Stimulated activated CD8-positive, alpha-beta memory T cell treated with anti-CD3 and anti-CD28 coated beads, Interleukin-12 subunit alpha, Interleukin-12 subunit beta, amount 100 ng/mL, for 4 hours (primary cell): Measurements from ENCODE around the gene MRPS5.
"Not testable (repeated sequence)": the region's sequence is repeated elsewhere in the genome, so short reads cannot be mapped to it uniquely, and the experiment has no call there.

ENCODE experiments used
- DNase-seq: peaks from one replicate; pipeline ENCODE4 v3.0.0-alpha.2; 2020; ENCODE audit warnings: low read depth

Gene MRPS5

DNA sequence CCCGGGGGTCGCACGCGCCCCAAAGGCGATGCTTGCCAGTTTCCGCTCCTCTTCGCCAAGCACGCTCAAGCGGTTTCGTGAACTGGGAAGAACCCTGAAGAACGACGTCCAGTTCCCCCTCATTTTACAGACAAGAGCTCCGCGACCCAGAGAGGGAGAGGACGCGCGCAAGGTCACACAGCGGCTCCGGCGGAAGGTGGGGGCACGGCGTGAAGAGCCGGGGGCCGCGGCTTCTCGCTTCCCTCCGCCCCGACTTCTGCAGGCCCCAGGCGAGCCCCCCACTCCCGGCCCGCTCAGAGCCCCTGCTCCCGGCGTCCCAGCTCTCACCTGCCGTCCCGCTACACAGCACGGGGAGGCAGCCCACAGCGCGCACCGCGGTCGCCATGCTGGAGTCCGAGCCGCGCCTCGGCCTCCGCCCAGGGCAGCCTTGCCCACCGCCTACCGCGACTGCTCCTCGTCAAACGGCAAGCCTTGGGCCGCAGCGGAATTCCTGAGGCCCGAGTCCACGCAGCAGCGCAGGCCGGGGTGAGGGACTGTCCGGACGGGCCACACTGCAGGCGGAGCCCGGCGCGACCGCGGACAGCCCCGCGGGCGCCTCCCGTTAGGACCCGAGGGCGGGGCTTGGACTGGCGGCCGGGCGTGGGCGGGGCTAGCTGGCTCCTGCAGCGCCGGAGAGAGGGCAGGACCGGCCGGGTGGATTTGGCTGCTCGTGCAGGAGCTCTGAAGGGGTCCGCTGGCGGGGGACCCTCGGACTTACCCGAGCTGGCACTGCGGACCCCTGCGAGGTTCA, at the start of gene MRPS5:
Gene MRPS5 (minus strand): TSS at position 402 of the 790 bp plus-strand sequence. CDS start 17 bp downstream, at position 385.
- peak; percentile 78 for DNase-seq

DNA sequence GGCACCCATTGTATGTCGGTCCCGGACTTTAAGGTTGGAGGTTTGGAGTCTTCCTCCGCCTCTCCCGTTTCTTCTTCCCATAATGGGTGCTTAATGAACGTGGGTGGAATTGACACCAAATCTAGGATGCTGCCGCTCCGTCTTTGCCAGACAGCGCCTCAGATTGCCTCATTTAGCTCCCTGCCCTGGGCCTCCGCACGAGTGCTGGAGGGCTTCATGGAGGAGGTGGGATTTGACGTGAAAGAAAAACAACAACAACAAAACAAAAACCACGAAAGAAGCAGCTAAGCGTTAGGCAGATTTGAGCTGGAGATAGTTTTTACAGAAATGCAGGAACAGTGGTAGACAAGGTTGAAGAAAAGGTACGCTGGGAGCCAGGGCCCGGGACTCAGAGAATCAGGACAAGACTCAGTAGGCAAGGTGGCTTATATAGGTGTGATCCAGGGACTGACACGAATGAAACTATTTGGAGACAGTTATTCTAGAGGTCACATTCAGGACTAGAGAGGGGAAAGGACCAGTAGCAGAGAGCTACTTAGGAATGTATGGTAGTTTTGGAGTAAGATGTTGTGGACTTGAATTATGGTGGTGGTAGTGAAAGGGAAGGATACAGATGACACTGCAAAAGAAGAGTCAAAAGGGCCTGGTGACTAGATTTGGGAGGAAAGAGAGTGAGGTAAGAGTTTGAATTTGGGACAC, 44.6 kb upstream of the MRPS5 start:
- DNase-seq = no peak

DNA sequence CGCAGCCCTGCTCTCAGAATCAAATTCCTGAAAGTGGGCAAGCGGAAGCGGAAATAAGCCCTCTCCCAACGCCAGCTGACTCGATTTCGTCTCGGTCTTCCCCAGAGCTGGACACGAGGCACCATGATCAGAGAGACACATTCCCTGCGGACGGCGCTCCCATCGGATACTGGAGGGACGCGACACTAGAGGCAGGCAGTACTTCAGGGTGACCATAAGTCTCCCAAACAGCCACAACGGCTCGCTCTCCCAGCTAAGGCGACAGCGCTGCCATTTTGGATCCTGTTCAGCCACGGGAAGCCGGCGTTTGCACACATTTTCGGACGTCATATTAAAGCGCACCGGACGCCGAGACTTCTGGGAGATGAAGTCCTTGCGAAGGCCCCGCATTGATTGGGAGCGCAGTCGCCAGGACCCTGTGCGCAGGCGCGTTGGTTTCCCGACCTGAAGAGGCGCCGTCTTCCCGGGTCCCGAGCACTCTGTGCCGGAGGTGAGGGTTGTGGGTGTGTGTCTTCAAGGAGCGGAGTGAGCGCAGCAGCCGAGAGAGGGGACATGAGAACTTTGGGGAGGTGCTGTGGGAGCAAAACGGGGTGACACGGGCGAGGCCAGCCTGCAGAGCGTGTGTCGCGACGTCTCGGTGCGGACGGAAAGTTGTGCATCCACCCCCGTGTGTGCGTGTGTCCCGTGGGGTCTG, 43.9 kb upstream of the MRPS5 start, which contains the start of gene ZNF2:
Gene ZNF2 (plus strand): TSS at position 439 of the 694 bp plus-strand sequence. CDS start 10,418 bp downstream, outside the sequence.
- DNase-seq = peak; percentile 95

DNA sequence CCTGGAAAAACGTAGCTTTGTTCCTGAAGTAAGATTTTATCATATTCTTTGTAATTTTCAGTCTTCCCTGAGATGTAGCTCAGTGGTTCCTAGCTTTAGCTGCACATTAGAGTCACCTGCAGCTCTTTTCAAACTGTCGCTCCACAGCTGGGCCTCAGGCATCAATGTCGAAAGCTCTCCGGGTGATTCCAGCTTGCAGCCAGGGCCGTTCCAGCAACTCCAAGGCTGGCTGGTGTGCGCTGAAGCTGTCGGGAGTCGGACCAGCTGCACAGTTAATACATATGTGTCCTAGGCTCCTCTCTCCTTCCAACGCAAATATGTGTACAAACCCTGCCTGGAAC, 43.4 kb upstream of the MRPS5 start:
- no peak for DNase-seq

DNA sequence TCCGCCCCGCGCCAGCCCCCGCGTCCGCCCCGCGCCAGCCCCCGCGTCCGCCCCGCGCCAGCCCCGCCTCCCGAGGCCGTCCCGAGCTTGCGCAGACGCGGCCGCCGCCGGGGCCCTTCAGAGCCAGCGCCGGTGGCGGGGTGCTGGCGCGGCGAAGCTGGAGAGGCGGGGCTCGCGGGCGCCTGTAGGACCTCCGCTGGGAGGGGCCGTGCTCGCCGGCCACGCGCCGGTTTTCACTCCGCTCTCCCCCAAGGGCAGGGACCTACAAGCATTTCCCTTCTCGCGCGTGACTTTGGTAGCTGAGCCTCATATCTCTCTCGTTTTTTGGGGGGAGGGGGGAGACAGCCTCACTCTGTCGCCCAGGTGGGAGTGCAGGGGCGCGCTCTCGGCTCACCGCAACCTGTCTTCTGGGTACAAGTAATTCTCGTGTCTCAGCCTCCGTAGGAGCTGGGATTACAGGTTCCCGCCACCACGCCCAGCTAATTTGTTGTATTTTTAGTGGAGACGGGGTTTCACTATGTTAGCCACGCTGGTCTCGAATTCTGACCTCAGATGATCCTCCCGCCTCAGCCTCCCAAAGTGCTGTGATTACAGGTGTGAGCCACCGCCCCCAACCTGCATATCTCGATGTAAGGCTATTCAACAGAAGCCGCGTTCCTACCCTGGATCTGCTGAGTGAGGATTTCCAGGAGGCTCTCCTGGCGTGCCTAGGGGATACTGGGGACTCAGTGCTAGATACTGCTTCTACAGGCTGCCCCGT, 38.3 kb upstream of the MRPS5 start, which contains the start of gene ZNF514:
Gene ZNF514 (minus strand): TSS at position 159 of the 760 bp plus-strand sequence. CDS start 6,595 bp downstream, outside the sequence.
- DNase-seq = peak; percentile 69

GRCh38 chr2:95158891-95159619, 37.4 kb upstream of the MRPS5 start:
- no peak for DNase-seq

DNA sequence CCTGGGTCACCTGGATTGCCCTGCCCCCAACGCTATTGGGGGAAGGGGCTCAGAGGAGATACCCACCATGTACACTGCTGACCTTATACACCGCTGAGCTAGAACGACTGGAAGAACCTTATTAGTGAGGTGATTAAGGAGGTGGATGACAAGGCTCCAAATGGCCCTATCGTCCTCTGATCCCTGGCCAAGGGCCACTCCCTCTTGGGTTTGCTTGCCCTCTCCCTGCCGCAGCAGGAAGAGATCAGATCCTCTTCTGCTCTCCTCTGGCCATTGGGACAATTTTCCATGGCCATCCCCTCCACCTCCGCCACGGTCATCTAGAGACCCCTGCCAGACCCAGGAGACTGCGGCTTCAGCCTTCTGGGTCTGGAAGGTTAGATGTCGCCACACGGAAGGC, 36.8 kb upstream of the MRPS5 start:
- no peak for DNase-seq

DNA sequence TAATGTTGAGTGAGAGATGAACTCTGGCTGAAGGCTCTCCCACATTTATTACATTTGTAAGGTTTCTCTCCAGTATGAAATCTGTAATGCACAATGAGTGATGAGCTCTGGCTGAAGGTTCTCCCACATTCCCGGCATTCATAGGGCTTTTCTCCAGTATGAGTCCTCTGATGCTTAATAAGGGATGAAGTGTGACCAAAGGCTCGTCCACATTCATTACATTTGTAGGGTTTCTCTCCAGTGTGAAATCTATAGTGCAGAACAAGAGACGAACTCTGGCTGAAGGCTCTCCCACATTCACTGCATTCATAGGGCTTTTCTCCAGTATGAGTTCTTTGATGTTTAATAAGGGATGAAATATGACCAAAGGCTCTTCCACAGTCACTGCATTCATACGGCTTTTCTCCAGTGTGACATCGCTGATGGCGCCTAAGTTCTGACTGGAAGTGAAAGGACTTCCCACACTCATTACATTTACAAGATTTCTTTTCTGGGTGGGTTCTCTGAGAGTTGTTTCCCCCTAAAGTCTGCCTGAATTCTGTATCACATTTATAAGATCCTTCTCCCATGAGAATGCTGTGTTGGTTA, 27.9 kb upstream of the MRPS5 start:
- DNase-seq = no peak

DNA sequence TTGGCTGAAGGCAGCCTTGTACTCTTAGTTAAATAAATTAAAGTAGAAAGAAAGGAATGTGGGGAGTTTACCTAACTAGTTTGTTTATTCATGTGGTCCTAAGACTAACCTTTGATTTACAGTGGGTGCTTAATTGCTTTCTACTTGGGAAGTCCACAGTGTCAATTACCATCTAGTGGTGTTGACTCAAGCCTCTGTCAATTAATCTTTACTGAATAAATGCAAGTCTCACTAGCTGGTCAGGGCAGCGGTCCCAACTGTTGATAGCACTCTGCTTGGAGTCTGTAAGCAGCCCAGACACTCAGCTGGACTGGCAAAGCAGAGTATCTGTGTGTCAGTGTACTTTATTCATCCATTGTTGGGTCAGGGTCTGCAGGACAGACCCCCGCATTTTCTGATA, 22.2 kb upstream of the MRPS5 start:
- DNase-seq = no peak

DNA sequence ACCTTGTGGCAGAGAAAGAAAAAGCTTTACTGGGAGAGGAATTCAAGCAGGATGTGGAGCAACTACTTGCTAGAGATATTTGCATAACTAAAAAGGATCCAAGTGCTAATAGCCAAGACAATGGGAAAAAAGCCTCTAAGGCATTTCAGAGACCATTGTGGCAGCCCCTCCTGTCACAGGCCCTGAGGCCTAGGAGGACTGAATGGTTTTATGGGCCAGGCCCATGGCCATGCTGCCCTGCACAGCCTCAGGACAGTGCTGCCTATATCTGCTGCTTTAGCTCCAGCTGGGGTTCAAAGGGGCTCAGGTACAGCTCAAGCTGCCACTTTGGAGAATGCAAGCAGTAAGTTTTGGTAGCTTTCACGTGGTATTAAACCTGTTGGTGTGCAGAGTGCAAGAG, 17.1 kb upstream of the MRPS5 start:
- no peak for DNase-seq

DNA sequence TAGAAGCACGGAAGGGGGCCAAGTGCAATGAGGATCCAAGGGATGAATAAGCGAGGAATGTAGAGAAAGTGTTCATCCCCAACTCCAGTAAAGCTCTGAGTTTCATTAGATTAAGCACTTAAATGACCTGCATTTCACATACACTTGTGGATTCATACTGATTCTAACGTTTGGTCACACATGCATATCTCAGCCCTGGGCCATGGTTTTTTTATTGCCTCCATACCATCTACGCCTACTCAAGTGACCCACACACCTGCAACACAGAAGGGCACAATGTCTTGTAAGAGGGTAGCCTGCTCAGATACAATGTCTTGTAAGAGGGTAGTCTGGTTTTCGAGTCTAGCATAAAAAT, 566 bp upstream of the MRPS5 start:
- DNase-seq = no peak

DNA sequence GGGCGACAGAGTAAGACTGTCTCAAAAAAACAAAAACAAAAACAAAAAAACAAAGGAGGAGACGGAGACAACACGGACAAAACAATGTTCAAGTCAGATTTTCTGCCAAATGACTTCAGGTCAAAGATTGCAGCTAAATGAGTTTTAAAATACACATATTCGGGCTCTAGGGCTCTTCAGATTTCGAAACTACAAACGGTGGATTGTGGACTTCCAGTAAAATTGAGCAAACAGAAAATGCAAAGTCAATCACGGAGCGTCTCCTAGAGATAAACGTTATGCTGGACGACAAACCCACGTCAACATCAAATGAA, 558 bp downstream of the MRPS5 start:
- no peak for DNase-seq

GRCh38 chr2:95115418-95115817, 6.2 kb downstream of the MRPS5 start:
- DNase-seq = peak; percentile 34

DNA sequence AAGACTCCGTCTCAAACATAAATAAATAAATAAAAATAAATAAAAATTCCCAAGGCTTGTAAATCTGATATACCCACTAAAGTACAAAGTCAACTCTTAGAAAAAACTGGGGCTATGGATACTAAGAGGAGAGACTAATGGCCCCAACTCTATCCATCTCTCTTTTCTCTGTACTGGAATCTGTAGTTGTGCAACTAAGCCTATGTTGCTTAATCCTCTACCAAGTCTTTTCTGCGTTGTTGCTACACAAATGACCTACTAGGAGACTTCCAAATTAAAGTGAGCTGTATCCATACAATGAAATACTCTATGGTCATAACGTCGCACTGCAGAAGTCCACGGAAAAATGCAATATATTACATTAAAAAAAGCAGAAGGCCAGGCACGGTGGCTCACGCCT, 8.1 kb downstream of the MRPS5 start:
- DNase-seq = no peak

DNA sequence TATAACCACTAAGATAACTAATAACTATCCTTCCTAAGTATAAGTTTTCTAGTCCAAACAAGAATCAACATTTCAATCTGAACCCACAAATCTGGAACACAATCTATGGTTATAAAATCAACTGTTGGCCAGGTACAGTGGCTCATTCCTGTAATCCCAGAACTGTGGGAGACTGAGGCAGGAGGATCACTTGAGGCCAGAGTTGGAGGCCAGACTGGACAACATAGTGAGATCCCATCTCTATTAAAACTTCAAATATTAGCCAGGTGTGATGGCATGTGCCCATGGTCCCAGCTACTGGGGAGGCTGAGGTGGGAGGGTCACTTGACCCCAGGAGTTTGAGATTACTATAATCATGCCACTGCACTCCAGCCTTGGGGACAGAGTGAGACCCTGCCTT, 11.2 kb downstream of the MRPS5 start:
- DNase-seq = no peak

GRCh38 chr2:95109260-95109659, 12.3 kb downstream of the MRPS5 start:
- no peak for DNase-seq

DNA sequence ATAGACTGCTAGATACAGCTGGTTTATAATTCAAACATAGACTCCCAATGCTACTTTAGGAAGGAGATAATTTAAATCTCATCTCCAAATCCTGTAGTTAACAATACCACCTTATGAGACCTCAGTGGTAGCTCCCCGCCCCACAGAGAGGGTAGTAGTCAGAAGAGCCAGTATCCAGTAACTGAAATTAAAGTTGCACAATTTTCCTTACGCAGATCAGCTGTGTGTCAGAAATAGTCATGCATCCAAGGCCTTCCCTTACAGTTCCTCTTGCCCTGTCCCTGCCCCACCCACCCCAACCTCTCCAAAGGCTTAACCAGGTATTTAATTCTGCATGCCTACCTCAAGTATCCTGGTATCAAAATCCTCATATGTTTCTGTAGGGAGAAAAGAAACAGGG, 15.5 kb downstream of the MRPS5 start:
- DNase-seq = no peak

DNA sequence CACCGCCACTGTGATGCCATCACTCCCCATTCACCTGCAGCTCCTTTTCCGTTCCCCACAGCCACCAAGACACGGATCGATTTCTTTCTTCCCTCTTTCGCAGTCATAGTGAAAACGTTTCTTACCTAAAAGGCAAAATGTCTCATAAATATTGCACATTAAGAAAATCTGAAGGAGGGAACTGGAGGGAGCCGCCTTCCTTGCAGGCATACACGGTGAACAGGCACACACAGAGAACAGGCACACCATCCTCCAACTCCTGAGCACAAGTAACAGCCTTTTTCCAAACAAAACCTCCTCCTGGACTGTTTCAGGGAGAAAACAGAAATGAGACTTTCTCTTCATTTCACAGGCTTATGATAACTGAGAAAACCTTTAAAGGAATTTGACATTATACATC, 17.0 kb downstream of the MRPS5 start:
- DNase-seq = no peak

- no peak for DNase-seq
Observed at GRCh38 chr2:95099910-95100309, 21.7 kb downstream of the MRPS5 start.

DNA sequence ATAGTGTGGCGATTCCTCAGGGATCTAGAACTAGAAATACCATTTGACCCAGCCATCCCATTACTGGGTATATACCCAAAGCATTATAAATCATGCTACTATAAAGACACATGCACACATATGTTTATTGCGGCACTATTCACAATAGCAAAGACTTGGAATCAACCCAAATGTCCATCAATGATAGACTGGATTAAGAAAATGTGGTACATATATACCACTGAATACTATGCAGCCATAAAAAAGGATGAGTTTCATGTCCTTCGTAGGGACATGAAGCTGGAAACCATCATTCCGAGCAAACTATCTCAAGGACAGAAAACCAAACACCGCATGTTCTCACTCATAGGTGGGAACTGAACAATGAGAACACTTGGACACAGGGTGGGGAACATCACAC, 23.3 kb downstream of the MRPS5 start:
- not testable (repeated sequence) for DNase-seq

DNA sequence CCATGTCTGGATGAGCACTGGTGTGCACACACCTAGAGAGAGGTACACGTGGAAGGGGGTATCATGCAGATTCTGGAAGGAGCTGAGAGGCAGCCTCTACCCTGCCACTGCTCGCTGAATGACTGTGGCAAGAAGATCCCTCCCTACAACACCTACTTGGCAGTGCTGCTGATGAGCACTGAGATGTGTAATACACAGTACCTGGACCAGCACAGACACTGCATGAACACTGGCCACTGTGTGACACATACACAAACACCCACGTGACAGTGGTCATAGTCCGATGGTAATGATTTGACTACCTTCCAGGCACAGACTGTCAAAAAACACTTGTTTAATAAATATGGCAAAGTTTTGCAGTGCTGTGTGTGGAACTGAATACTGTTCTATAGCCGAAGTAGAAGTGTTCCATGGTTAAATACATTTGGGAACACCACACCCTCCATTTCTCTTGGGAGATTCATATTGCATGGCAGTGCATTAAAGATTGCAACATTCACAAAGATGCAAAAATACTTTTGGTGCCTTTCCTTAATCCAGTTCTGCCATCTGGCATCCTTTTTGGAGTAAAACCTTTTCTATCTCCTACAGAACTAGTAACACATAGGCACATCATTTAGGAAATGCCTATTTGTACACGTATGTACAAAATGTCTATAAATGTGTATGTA, 29.6 kb downstream of the MRPS5 start:
- DNase-seq = no peak
